GM20431 (cell line): Measurements from ENCODE around the gene DEAF1.

ENCODE experiments used
- in situ Hi-C: fragments of 300-500 bp; cut with MseI, MboI; formaldehyde crosslinking; loops from one replicate; pipeline ENCODE4 v1.15.0; 2020; ENCODE audit warnings: low sequenced_read_pairs; ENCODE audit not compliant: unreplicated experiment

The DEAF1 gene

DNA sequence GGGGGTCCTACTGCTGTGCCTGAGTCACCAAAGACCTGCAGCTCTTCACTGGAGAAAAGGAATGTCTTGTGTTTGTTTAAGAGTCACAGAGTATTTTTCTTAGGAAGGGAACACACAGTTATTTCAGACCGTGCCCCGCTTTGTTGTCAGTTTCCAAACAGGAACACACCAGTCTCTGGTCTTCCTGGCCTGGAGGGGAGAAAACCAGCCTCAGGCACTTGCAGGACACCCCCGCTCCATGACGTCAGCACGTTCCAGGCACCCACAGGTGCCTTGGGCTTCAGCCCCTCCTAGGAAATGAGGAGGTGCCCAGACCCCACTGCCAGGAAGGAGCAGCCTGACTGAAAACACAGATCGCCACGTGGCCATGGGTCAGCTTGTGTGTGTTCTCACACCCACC lies 5.4 kb downstream of the DEAF1 start:
- in situ Hi-C loops, result no loop called here

GRCh38 chr11:688681-689080 lies 6.3 kb downstream of the DEAF1 start:
- in situ Hi-C loops, result no loop called here

- in situ Hi-C loops, result no loop called here
These were observed 7.3 kb downstream of the DEAF1 start for GRCh38 chr11:687751-688150.

DNA sequence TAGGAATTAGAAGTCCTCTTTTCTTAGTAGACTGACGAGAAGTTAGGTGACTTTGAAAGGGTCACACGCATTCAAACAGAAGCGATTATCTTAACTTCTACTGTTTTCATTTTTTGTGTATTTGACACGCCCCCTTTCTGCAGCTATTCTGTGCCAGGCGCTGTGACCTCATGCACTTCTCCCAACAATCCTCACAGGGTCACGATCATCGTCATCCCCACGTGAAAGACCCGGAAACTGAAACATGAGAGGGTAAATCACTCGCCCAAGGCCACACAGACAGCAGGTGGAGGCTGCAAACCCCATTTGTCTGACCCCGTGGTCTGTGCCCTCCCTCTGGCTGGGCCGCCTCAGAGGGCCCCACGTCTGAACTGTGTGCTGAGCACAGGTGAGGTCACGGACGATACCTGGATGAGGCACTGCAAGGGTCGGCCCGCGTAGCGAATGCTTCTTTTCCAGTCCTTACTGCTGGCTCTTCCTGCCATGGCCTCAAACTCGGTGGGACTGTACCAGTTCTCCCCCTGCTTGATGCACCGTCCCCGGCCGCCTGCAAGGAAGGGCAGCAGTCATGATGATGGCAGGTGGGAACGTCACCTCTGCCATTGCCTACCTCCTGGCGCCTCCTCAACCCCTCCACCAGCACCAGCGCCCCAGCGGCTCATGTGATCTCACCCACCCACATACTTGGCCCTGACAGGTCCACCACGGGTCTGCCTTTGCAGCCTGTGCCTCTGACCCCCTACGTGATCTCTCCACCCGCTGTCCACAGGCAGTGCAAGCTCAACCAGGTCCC lies 8.4 kb downstream of the DEAF1 start:
- in situ Hi-C loops, result no loop called here

DNA sequence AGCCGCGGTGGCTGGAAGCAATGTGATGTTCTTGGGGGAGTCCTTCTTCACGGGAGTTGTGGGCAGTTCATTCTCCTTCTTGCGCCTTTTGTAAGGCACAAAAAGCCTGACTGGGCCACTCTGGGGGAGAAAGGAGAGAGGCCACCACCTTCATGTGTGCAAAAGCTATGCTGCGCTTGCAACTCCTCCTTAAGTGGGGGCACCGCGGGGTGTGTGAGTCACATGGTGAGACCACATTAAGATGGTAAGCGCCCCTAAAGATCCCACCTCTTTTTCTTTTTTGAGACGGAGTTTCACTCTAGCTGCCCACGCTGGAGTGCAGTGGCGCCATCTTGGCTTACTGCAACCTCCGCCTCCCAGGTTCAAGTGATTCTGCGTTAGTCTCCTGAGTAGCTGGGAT lies 14.1 kb downstream of the DEAF1 start:
- in situ Hi-C loops, result no loop called here

DNA sequence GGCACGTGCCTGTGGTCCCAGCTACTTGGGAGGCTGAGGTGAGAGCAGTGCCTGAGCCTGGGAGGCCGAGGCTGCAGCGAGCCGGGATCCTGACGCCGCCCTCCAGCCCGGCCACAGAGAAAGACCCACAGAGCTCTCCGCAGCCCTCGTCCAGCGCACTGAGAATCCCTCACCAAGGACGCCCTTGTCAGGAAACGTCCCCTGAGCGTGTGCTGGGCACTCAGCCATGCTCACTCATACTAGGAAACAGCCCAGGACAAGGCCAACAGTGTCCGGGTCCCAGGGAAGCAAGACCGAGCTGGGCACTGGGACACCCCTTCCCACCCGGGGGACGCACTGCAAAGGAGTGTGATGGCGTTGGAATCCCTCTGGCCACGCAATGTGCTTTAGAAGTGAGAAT lies 14.5 kb downstream of the DEAF1 start:
- in situ Hi-C loops, result no loop called here

- in situ Hi-C loops, result no loop called here
These were observed 15.5 kb downstream of the DEAF1 start for GRCh38 chr11:679271-680207.

DNA sequence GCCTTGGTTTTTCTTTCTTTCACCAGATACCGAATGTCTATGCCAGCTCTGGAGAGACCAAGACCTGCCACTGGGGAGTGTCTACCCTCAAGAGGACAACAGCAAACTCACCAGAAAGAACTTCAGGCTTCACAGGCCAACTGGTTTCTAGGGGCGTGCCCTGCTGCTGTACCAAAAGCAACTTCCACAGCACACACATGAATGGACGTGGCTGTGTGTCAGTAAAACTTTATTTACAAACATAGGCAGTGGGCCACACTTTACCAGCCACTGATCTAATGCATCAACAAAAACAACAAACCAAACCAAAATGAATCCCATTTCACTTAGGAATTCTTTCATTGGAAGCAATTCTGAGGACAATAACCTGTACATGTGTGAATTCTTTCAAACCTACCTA lies 16.7 kb downstream of the DEAF1 start:
- in situ Hi-C loops, result no loop called here

GRCh38 chr11:674406-674805 lies 20.6 kb downstream of the DEAF1 start:
- in situ Hi-C loops, result no loop called here

DNA sequence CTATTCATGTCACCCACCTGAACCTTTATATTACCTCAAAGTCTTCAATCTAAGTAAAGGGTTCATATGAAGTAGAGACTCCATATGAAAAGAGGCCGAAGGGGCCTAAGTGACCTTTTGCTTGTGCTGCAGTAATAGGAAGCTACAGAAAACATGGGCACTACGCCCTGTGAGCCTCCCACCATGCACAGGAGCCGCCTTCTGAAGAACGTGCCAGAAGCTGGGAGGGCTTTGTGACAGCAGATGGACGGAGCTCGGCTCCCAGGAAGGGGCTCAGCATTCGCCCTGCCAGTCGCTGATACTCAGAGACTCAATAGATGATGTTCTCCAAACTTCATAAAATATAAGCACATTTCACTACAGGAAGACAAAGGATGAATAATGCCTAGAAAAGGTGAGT lies 21.2 kb downstream of the DEAF1 start:
- in situ Hi-C loops, result no loop called here

GRCh38 chr11:665704-666281 lies 29.2 kb downstream of the DEAF1 start:
- in situ Hi-C loops, result no loop called here

GRCh38 chr11:665062-665703 lies 29.8 kb downstream of the DEAF1 start:
- in situ Hi-C loops, result no loop called here

GRCh38 chr11:662689-663274 lies 32.2 kb downstream of the DEAF1 start:
- in situ Hi-C loops, result no loop called here

- in situ Hi-C loops, result no loop called here
These were observed 34.2 kb downstream of the DEAF1 start for GRCh38 chr11:660681-661444.

- in situ Hi-C loops, result no loop called here
These were observed 34.7 kb downstream of the DEAF1 start for GRCh38 chr11:660281-660680.

DNA sequence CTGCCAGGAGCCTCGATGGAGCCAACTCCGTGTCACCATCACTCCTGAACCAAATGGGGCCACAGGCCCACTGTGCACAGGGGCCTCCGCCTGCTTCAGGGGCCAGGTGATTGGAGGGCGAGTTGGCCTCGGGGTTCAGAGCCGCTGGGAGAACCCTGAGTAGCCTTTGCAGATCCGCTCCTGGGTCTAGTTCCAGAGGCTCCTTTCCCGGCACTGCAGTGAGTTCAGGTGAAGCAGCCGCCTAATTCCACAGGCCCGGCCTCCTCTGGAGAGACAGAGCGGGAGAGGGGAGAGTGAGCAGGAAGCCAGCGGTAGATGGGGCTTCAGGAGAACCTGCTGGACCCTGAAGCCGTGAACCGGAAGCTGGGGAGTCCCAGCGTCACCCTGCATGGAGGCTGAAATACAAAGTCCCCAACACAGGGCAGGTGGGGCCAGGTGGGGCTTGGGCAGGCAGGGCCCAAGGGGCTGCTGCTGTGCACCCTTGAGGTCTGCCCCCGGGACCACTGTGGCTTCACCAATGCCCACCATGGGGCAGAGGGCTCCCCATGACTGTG lies 35.4 kb downstream of the DEAF1 start:
- in situ Hi-C loops, result no loop called here

- in situ Hi-C loops, result no loop called here
These were observed 37.3 kb downstream of the DEAF1 start for GRCh38 chr11:657691-658126.

- in situ Hi-C loops, result no loop called here
These were observed 38.2 kb downstream of the DEAF1 start for GRCh38 chr11:656866-657265.

DNA sequence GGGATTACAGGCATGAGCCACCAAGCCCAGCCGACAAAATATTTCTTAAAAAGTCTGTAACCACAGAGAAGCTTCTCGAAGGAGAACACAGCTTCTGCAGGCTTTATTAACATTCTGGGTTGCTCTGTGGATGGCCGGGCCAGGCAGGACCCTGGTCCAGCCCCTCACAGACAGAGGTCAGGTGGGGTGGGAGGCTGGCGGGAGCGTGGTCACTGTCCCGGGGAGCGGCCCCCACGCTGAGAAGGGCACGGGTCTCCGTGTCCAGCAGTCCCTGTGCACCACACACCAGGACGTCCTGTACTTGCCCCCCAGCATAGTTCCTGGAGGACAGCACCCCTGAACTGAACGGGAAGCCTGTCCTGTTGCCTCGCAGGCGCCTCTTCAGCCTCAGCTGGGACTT lies 38.6 kb downstream of the DEAF1 start:
- in situ Hi-C loops, result no loop called here
